NCI-H526 treated with DMSO at 0.1 percent for 48 hours (cell line): ENCODE results near the gene FARP1.

Experiments used
- DNase-seq: peaks from one replicate; lab custom pipeline; 2025; lab: John Stamatoyannopoulos, UW

Gene FARP1, protein sequence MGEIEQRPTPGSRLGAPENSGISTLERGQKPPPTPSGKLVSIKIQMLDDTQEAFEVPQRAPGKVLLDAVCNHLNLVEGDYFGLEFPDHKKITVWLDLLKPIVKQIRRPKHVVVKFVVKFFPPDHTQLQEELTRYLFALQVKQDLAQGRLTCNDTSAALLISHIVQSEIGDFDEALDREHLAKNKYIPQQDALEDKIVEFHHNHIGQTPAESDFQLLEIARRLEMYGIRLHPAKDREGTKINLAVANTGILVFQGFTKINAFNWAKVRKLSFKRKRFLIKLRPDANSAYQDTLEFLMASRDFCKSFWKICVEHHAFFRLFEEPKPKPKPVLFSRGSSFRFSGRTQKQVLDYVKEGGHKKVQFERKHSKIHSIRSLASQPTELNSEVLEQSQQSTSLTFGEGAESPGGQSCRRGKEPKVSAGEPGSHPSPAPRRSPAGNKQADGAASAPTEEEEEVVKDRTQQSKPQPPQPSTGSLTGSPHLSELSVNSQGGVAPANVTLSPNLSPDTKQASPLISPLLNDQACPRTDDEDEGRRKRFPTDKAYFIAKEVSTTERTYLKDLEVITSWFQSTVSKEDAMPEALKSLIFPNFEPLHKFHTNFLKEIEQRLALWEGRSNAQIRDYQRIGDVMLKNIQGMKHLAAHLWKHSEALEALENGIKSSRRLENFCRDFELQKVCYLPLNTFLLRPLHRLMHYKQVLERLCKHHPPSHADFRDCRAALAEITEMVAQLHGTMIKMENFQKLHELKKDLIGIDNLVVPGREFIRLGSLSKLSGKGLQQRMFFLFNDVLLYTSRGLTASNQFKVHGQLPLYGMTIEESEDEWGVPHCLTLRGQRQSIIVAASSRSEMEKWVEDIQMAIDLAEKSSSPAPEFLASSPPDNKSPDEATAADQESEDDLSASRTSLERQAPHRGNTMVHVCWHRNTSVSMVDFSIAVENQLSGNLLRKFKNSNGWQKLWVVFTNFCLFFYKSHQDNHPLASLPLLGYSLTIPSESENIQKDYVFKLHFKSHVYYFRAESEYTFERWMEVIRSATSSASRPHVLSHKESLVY

DNA sequence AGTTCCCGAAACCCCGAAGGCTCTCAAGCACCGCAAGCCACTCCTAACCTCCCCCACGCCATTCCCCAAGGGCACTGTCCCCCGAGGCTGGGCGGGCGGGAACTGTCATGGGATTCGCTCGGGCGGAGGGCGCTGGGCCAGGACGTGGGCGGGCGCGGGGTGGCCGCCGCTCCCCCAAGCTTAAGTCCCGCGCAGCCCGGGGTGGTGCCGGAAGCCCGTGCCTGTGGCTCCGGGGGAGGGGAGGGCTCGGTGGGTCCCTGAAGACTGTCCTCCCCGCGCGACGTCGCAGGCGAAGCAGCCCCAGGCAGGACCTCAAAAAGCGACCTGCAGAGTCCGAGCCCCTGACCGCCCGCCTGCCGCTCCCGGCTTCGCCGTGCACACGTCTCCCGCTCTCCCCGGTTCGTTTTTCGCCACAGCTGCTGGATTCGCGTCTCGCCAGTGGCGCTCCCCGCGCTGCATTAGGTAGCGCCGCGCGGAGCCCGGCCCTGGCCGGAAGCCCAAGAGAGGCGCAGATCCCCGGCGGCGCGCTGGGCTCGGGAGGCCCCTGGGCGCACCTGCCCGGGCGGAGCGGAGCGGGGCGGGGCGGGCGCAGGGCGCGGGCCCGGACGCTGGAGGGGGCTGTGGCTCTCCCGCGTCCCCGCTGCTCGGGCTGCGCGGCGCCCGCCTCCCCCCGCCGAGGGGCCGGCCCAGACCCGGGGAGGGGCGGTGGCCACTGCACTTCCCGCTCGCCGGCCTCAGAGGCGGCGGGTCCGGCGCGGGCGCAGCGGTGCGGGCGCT is at the start of gene FARP1:
Gene FARP1, plus strand, starts transcription at position 715 of the 777 bp plus-strand sequence. CDS start 70,149 bp downstream, outside the sequence.
- DNase-seq, result peak; percentile 87

DNA sequence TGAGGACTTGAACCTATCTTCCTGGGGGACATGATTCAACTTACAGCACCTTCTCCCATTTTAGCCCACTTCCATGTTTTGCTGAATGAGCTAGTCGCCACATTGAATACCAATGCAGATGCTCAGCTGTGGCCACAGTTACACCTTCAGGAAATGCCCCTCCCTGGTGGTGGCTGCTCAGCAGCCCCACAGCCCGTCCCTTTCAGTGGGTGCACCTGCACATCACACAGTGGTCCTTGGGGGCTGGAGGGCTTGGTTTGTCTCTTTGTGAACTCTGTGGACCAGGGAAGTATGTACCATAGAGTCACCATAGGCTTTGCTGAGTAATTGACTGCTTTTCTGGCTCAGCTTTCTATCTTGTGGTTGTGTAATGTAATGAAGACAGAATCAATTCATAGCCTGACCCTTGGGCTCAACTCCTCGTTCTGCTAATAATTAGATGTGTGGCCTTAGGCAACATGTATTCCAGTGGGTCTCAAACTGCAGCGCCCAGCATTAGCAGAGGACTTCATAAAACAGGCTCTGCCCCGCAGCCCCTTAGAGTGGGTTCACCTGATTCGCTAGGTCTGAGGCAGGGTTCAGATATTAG is 48.1 kb upstream of the FARP1 start:
- no peak for DNase-seq

DNA sequence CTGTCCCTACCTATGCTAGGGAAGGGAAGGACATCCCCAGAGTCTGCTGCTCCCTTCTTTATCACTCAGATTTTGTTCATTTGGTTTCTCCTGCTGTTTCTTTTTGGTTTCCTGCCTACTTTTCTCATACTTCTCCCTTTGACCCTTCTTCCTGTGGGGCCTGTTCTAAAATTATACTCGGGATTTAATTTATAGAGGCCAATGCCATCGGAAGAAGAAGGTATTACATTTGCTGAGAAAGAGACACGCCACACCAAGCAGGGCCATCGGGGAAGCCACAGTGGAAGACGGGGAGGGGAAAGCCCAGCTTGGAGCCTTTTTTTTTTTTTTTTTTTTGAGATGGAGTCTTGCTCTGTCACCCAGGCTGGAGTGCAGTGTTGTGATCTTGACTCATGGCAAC is 46.8 kb upstream of the FARP1 start:
- DNase-seq, result no peak

DNA sequence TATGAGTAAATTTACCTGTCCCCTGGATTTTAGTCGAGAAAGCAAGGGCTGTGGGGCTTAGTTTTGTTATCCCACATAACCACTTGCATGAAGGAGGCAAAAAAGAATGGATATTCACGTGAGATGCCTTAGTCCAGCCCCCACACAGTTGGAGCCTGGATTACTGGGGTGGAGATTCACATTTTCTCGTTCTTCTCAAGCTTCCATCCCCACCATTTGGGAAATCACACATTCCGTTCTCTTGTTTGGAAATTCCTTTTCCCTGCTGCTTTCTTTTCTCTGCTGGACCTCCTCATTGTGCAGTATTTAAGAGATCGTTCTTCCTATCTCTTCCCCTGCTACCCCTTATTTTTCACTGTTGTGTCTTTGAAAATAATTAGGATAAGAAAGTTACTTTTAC is 45.1 kb upstream of the FARP1 start:
- DNase-seq, result no peak

DNA sequence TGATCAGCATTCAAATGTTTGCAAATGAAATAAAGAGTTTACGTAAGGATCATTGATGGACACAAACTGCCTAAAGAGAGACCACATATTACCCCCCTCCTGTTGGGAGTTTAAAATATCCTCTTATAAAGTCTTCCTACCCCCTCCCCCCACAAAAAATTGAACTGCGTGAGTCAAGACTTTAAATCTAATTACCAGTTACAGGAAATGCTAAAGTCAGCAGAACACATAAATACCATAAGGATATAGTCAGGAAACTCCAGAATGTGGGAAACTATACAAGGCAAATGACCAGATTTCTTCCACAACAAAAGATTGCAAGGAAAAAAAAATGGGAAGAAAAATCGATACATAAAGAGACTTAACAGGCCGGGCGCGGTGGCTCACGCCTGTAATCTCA is 44.4 kb upstream of the FARP1 start:
- no peak for DNase-seq

DNA sequence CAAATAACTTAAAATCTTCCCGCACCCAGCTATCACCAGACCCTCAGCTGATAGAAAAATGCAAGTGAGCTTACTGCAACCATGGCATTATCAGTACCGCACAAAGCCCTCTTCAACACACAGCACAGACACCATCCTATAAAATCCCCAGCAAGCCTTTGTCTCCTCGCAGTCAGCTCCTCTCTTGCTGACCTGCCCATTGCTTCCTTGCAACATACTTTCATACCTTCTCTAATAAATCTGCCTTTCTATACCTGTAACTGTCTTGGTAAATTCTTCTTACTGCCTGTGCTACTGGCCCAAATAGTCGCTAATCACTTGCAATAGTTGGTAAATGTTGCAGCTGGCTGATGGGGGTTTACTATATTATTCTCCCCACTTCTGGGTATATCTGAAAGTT is 43.3 kb upstream of the FARP1 start:
- DNase-seq, result no peak

DNA sequence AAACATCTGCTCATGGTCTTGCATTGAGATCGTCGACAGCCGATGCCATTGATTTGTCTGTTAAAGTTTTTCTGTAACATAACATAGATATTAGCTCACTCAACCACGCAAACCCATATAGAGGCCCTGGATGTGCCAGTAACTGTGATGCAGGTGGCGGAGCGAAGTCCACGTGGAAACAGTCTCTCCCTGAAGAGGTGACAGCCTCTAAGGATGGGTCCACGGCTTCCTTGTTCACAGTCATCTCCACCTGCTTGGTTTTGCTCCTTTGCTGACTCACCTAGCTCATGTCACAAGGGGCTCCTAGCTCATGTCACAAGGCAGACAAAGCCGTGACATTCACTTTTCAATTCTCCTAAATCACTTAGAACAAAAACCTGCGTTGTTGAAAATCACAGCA is 42.4 kb upstream of the FARP1 start:
- no peak for DNase-seq

DNA sequence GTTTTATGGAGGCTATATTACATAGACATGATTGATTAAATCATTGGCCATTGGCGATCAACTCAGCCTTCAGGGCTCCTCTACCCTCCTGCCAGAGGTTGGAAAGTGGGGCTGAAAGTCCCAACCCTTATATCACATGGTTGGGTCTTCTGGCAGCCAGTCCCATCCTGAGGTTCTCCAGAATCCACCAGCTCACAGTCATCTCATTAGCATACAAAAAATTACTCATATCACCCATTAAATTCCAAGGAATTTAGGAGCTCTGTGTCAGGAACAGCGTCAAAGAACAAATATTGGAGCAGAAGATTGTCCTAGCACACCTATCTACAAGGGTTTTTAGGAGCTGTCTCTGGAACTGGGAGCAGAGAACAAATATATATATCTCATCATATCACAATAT is 39.4 kb upstream of the FARP1 start:
- no peak for DNase-seq

DNA sequence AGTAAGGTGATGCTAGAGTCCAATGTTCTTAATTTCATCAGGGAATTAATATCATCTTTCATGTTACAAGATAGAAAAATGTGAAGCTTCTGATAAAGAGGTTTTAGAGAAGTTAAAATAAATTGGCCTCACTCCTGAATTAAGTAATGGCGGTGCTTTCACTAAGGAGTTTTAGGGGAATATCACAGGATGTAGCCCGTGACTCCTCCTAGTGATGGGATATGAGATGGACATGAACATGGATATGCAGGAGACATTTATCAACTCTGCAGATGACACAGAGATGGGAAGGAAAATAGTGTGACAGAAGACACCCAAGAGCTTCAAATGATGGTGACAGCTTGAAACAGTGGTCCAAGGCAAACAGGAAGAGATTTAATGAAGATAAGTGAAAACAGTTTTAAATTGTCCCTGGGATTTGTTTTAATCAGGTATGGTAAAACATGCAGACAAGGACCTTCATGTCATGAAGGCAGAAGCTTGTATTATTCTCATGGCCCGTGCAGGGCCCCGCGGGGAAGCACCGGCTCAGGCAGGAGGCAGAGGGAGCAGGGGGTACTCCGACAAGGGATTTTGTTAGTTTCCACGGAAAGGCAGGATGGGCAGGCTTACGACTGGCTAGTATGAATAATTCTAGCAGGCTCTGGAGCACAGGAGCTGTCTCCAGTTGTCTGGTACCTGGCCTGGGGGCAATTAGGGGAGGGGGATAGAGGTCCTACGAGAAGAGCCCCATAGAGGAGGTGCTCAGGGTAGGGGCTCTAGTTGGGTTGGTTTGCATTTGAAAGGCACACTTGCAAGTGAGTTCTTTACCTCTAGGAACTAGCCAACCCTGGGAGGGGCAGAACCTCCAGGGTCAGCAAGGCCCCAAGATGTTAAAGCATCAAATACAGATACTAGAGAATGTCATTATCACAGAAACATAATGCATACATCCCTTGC is 38.7 kb upstream of the FARP1 start:
- DNase-seq, result no peak

DNA sequence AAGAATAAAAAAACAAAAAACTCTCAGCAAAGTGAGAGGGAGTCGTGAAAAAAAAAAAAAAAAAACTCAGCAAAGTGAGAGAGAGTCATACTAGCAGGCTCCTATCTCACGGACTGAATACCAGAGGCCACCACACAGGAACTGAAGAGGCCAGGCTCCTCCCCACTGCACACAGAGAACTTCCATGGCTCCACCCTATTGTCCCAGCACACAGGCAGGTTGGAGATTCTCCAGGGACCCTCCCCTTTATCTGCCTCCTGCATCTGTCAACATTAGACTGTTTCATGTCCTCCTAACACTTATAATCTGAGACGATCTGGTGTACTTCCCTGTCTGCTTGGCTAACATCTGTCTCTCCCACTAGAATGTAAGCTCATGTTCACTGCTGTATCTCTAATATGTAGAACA is 37.0 kb upstream of the FARP1 start:
- no peak for DNase-seq

DNA sequence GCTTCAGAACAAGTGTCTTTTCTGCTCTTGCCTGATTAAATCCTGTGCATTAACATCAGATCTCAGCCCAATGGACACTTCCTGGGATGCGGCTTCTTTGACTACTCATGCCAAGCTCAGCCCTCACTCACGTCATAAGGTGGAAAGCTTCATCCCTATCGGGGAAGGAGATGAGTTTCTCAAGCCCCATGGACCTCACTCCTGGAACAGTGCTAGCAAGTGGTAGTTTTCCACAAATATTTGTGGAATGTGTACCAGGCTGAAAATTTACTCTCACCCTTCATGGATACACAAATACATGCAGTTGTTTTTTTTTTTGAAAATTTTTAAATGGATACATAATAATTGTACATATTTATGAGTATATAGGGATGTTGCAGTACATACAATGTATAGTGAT is 34.6 kb upstream of the FARP1 start:
- no peak for DNase-seq

DNA sequence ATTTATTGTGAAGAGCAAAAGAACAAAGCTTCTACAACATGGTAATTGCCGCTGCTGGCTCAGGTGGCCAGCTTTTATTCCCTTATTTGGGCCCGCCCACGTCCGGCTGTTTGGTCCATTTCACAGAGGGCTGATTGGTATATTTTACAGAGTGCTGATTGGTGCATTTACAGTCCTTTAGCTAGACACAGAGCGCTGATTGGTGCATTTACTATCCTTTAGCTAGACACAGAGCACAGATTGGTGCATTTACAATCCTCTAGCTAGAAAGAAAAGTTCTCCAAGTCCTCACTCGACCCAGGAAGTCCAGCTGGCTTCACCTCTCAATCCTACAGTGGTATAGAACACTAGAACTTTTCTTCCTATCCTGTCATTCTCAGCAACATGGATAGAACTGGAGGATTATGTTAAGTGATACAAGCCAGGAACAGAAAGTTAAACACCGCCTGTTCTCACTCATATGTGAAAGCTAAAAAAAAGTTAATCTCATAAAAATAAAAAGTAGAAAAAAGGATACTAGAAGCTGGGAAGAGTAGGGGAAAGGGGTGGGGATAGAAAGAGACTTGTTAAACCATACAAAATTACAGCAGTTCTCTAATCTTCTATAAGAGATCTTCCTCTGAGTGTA is 33.6 kb upstream of the FARP1 start:
- DNase-seq, result no peak

DNA sequence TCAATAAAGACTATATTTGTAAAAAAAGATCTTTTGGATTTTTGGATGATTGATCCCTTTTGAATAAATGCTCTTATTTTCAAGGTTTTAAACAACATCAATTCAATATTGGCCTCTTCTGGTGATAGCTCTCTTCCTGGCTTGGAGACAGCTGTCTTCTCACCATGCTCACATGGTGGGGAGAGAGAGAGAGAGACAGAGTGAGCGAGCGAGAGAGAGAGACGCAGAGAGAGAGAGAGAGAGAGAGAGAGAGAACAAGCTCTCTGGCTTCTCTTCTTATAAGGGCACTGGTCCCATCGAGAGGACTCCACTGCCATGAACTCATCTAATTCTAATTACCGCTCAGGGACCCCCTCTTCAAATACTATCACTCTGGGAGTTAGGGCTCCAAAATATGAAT is 32.1 kb upstream of the FARP1 start:
- DNase-seq, result no peak

DNA sequence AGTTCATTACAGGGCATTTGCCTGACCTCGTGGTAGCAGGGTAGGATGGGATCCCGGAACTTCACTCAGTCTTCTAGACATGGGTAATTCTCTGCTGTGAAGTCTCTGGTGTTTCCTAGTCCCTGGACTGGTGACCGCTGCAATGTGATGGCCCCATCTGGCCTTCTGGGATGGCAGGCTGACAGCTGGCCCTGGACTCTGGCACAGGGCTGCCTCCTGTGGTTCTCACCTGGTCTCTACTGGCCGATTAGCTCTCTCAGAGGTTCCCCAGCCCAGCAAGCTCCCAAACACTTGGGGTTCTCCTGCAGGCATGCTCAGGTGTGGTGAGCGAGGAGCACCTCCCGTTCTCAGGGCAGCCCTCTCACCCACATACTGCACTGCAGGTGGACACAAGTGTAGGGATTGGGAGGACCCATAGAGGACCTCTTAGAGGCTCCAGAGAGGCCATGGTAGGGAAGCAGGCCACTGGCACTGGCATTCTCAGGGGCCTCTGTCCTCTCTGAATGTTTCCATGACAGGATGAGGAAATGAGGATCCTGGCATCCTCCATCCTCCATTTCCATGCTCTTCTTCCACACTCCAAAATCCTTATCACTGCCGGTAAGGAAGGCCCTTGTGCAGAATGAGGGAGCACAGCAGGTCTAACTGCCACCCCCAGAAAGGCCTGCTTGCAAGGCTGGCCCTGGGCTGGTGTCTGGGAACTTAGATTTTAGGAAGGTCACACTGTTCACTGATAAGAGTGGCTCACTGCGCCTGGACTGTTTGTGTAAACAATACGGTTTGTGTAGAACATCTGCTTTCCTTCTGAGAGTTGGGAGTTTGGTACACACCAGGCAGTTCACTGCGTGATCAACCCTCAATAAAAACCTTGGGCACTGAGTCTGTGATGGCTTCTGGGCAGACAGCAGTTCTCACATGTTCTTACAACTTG is 31.5 kb upstream of the FARP1 start:
- no peak for DNase-seq

DNA sequence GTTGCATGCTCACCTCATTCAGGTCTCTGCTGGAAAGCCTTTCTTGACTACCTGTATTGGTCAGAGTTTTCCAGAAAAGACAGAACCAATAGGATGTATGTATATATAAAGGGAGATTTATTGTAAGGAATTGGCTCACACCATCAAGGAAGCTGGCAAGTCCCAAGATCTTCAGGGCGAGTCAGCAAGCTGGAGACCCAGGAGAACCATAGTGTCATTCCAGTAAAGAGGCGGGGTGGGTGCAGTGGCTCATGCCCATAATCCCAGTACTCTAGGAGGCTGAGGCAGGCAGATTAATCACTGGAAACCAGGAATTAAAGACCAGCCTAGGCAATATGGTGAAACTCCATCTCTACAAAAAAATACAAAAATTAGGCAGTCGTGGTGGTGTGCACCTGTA is 30.4 kb upstream of the FARP1 start:
- DNase-seq, result no peak

DNA sequence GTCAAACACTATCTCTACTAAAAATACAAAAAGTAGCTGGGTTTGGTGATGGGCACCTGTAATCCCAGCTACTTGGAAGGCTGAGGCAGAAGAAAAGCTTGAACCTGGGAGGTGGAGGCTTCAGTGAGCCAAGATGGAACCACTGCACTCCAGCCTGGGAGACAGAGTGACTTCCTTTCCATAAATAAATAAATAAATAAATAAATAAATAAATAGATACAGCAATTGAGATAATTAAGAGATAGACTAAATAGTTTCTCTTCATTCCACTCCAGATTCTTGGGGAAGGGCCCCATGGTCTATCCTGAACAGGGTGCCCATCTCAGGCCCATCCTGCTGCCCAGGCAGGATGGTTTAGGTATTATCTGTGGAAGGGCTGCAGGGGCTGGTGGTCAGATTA is 24.0 kb upstream of the FARP1 start:
- DNase-seq, result no peak

DNA sequence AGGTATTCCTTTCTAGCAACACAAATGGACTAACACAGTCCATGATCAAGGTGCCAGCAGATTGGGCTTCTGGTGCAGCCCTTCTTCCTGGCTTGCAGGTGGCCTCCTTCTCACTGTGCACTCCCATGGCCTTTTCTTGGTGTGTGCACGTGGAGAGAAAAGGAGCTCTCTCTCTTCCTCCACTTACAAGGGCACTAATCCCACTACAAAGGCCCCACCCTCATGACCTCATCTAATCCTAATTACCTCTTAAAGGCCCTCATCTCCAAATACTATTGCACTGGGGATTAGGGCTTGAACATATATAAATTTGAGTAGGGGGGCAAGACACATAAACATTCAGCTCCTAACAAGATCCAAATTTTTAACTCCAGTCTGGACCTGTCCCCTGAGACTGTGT is 19.7 kb upstream of the FARP1 start:
- DNase-seq, result no peak

DNA sequence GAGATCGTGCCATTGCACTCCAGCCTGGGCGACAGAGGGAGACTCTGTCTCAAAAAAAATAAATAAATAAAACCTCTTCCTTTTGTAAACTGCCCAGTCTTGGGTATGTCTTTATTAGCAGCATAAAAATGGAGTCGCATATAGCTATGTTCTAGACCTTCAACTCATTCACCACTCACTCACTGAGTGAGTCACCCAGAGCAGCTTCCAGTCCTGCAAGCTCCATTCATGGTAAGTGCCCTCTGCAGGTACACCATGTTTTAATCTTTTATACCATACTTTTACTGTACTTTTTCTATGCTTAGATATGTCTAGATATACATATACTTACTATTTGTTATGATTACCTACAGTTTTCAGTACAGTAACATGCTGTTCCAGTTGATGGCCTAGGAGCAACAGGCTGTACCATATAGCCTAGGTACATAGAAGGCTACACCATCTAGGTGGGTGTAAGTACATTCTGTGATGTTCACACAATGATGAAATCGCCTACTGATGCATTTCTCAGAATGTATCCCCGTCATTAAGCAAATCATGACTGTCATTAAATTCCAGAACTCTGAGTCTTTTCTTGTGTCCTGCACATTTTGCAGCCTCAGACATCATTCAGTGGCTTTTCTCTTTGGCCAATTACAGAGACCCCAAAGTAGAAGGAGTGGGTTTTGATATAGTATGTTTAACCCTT is 13.7 kb upstream of the FARP1 start:
- DNase-seq, result no peak
